ENCODE results near the gene NELL2.
"Not testable (repeated sequence)": the region's sequence is repeated elsewhere in the genome, so short reads cannot be mapped to it uniquely, and the experiment has no call there.

Gene NELL2

DNA sequence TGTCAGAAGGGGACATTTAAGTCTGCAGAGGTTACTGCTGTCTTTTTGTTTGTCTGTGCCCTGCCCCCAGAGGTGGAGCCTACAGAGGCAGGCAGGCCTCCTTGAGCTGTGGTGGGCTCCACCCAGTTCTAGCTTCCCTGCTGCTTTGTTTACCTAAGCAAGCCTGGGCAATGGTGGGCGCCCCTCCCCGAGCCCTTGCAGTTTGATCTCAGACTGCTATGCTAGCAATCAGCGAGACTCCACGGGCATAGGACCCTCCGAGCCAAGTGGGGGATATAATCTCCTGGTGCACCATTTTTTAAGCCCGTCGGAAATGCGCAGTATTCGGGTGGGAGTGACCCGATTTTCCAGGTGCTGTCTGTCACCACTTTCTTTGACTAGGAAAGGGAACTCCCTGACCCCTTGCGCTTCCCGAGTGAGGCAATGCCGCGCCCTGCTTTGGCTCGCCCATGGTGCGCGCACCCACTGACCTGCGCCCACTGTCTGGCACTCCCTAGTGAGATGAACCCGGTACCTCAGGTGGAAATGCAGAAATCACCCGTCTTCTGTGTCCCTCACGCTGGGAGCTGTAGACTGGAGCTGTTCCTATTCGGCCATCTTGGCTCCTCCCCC is 189.2 kb downstream of the NELL2 start:
- DNase-seq (ENCODE audit: low spot score), result not testable (repeated sequence)

DNA sequence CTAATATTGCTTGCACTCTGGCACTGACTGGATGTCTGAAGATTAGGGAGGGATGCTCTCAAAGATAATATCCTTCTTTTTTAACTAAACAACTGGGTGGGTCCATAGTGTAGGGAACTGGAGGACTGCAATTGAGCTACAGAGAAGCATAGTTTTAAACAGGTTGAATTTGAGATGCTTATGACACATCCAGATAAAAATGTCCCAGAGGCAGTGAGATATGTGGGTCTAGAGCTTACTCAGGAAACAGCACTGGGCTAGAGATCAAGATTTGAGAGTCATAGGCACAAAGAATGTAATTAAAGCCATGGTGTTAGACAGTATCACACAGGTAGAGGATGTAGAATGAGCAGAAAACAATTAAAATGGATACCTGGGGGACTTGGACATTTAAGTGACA is 198.4 kb downstream of the NELL2 start:
- DNase-seq (ENCODE audit: low spot score), result no peak

DNA sequence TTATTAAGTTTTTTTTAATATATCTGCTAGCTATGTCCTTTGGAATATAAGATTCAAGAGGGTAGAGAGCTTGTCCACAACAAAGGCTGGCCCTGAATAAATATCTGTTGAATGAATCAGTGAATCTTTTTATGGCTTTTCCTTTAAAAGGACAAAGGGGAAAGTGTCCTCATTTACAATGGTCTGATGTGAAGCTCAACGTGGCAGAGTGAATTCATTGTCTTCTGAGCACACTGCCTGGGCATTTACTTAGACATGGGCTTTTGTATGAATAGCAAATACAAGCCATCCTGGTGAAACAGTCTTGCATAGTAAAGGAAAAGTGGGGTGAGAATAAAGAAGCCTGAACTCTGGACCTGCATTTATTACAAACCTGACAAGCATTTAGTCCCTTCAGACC is 201.2 kb downstream of the NELL2 start:
- DNase-seq (ENCODE audit: low spot score), result no peak

DNA sequence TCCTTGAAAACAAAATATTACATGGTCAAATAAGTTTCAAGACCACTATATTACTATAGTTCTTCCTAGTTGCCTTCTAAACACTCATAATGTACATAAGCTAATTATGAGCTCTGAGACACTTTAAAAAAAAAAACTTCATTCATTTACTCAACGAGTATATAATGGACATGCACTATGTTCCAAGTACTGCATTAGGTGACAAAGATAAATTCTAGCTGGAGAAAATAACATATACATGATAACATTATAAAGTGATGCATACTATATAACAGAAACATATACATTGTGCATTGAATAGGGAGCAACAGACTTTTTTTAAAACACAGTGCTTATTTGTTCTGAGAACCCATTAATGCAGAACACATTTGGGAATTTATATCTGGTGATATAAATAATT is 202.3 kb downstream of the NELL2 start:
- DNase-seq (ENCODE audit: low spot score), result no peak

DNA sequence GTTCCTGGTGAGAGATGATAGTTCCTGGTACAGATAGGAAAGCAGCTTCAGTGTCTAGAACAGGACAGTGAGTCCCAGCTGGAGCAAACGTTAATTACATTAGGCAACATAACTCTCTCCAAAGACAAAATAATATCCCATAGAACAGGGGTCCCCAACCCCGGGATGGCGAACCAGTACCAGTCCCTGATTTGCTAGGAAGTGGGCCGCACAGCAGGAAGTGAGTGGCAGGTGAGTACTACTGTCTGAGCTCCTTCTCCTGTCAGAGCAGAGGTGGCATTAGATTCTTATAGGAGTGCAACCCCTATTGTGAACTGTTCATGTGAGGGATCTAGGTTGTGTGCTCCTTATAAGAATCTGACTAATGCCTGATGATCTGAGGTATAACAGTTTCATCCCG is 204.1 kb downstream of the NELL2 start:
- no peak for DNase-seq (ENCODE audit: low spot score)

DNA sequence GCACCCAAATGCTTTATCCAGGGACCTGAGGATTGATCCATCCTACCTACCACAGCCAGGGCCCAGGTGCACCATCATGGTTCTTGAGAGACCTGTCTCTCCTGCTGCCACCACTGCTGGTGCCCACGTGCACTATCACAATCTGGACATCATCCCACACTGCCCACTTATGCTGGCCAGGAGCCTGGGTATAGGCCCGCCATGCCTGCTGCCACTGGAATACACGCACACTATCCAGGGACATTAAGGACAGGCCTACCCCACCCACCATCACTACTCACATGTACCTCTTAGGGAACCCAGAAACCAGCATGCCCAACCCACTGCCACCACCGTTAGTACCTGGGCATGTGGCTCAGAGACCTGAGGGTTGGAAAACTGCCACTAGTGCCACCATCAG is 207.7 kb downstream of the NELL2 start:
- DNase-seq (ENCODE audit: low spot score), result no peak

DNA sequence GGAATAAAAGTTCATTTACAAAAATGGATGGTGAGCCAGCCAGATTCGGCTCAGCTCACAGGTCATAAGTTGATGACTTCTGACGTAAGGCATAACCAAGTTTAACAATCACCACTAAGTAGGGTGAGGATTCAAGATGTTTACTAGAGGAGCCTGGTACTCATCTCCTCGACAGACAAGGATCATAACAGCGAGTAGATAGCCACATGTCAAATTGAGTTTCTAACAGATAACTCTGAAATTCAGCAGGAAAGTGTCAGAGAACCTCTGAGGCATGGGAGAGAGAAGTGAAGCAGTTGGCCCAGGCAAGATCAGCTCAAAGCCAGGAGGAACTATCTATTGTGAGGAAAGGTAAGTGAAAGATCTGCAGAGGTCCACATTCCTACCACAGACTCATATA is 208.7 kb downstream of the NELL2 start:
- no peak for DNase-seq (ENCODE audit: low spot score)

DNA sequence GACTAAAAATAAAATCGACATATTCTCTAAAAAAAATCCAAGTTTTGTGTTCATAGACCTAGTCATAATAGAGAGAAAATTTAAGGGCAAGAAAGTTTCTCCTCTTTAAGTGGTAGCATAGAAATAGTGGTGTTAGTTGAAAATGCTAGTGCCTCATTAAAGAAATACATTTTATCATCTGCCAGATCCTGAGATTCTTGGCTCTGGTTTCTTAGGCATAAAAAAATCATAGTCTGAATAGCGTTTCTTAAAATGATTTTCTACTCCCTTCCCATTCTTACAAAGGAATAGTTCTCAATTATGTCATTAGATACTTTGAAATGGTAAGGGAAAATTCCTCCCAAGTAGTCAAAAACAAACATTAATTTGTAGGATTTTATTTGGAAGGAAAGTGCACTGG is 212.8 kb downstream of the NELL2 start:
- DNase-seq (ENCODE audit: low spot score), result no peak

DNA sequence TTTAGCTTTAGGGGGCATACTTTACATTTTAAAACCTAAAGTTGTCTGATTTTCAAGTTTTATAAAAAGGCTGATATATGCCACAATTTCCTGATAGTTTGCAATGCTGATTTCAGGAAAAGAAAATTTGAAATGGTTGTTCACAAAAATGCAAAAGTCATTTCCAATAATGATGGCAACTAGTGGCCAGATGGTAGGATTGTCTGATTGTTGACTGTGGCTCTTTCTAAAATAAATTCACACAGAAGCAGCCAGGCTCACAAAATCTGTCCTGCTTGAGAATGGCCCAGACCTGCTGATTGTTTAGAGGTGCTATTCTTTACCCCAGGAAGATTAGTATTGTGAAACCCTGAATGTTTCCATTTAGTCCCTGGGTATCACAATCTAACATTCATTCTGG is 220.3 kb downstream of the NELL2 start:
- no peak for DNase-seq (ENCODE audit: low spot score)

DNA sequence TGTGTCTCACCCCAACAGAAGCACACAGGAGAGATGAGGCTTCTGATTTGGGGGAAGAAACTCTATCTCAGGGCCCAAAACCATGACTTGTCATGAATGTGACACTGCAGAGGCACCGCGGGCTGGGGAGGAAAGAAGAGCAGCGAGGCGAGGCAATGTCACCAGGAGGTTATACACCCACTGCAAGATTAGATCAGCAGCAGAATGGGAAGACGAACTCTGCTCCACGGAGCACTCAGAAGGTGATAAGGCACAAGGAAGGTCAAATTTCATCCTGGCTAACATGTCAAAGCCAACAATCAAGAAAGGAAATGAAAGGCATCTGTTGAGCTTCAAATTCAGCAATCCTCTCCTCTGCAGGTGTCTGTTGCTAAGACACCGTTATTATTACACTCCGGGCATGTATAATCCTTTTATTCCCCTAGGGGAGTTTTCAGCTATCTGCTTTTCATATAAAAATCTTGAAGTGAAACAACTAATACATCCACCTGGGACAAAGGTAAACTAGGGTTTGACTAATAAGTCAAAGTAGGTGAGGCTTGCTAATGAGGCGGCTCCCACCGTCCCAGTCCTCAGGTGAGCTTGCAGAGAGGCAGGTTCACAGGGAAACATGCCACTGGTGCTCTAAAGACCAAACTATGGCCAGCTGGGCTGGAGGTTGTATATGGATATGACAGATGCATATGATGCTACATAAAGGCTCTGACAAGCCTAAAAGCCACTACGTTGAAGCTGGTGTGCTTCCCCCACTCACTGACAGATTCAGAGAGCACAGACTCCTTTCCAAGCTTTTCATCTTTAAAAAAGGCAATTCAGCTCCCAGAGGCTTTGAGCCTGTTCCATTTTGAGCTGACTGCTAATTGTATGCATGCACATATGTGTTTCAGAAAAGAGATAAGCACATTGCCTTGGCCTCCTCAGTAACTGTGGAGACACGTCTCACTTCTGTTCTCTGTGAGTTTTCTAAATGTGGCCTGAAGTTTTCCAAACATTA is 221.2 kb downstream of the NELL2 start:
- DNase-seq (ENCODE audit: low spot score), result no peak

DNA sequence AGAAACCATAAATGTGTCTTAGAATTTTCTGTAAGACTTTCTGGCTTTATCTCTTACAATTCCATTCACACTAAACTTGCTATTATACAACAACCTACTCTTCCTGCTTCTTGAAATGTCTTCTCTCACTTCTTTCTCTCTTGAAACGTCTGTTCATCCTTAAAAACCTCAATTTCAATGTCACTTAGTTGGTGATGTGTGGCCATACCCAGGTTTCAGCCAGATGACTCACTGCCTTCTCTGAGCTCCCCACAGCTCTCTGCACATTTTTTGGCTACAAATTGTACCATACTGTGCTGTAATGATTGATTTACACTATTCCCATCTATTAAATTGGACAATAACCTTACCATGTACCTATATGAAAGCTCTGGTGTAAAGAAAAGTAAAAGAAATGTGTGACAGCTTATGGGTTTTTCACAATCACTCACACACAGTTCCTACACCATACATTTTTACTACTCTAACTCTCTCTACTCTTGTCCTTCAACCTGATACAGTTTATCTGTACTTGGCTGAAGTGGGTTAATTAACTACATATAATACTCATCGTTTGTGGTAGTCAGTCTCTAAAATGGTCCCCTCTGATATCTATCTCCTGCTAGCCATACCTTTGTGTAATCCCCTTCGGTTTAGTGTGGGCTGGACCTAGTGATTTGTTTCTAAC is 222.1 kb downstream of the NELL2 start:
- DNase-seq (ENCODE audit: low spot score), result no peak

DNA sequence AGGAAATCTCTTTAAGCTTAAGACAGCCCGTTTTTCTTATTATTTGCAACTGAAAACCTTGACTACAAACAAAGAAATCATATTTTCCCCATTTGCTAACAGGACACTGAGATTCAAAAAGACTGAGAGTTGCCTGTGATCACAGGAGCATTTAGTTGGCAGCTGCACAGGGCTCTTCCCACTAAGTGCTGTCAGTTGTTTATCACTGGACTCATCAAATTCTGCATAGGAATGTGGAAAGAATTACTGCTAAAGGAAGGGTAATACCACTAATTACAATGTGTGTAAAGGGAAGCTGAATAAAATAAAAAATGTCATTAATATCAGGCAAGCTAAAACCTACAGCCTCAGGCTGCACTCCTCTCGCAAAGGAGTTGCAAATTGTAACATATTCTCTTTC is 226.4 kb downstream of the NELL2 start:
- no peak for DNase-seq (ENCODE audit: low spot score)

DNA sequence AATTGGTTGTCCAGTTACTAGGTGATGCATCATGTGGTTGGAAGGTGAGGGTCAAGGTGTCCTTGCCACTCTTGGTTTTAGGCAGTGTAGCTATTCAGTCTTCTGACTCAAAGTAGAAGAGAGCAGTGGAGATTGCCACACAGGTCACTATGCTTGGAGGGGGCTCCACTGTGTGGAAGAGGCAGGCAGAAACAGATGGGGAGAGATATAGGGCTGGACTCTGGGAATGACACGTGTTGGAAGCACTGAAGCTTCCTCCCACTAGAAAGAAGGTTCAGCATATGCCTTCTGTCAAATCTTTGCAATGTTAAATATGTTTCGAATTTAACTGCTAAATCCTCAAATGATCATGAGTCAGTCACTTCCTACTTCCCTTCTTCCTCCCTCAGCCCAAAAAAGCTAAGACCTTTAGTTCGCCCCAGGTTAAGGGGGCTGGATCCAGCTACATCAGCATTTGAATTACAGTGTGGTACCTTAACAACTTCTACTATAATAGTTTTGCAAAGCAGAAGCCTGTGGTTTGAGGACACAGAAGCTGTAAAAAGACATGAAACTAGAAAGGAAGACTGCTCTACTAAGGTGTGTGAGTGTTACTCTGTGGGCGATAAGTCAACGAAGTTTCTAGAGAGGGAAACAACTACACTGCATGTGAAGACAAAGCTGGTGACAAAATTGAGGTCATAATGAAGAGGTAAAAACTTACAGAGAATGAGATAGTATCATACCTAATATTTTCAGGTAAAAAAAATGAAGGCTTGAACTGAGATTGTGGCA is 228.0 kb downstream of the NELL2 start:
- DNase-seq (ENCODE audit: low spot score), result no peak

DNA sequence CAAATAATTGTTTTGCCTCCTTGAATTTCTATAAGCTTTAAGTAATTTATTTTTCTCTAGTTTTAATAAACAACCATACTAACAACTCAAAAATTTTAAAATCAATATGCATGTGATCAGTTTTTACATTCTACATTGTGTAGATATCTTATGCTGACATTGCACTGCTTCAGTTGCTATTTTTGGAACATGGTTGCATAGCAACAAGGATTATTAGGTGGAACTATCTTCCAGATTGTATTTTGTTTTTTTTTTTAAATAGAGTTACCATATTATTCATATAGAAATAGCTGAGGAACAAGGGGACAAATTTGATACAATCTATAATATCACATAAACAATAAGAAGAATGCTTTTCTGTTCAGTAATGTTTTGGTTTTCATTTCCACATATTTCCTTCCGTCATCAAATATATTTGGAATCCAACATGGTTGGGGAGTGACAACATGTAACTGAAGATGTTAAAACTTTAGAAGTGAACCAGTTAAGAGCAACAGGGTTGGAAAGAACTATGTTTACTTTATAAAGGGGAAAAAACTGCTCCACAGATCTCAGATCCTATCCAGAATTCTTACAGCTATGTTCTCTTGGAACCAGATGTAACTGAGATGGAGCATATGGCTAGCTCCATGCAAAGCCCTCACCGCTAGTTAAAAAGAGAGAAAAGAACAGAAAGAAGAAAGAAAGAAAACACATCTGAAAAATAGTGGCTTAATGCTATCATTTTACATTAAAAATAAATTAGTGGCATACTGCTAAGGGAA is 235.5 kb downstream of the NELL2 start:
- DNase-seq (ENCODE audit: low spot score), result no peak

DNA sequence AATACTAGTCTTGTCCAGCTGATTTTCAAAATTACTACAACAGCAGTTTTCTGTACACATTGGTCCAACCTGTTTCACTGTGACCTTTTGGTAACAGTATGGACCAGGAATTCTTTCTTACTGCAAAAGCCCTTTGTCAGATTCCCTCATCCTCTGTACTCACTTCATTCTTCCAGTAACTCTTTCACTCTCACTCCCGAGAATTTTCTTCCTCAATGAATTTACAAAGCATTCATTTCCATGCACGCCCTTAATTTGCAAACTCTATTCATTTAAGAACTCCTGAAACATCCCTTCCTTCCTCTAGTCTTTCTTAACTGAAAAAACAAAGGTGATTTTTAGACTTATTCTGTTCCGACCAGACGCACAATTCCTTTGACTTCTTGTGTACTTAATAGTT is 238.2 kb downstream of the NELL2 start:
- DNase-seq (ENCODE audit: low spot score), result no peak

DNA sequence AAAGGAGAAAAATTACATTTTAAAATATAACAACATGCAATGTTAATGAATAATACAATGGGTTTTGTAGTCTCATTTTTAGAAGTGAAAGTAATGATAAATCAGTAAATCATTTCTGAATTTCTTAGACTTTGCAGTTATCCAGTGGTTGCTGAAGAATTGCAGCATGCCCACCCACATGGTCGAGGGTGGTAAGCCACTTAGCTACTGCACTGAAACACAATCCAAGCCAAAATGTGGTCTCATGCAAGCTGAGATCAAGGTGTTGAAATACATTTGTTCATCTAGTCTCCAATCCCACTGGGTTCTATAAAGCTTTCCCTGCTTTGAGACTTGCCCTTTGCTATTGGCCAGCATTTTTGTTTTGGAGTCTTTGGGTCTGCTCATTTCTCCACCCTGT is 247.9 kb downstream of the NELL2 start:
- no peak for DNase-seq (ENCODE audit: low spot score)

DNA sequence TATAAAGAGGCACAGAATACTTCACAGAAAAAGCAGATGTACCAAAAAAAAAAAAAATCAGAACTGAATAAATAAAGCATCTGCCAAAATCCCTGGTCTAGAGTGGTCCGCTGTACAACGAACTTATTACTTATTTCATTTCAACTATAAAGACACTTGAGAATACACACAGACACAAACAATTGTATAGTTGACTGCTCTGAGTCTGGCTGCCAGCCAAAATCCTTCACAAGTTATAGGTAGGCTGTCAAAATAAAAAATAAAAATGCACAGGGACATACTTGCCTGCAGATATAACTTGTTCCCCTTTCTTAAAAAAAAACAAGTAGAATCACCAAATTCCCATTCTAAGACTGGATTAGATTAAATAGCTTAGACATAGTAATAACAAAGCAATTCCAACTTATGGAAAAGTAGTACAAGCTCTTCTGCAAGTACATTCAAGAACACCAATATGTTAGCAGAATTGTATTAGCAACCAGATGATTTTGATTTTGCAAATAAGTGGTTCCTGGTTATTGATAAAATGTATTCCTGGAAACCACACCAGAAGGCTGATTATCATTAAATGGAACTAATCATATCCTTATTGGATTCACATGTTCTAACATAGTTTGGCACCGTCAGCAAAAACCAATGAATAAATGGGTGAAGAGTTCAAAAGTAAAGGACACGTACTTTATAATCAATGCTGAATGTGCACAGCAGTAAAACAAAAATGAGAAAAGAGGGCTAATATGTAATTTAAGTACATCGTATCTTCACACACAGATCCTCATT is 248.5 kb downstream of the NELL2 start:
- DNase-seq (ENCODE audit: low spot score), result no peak

DNA sequence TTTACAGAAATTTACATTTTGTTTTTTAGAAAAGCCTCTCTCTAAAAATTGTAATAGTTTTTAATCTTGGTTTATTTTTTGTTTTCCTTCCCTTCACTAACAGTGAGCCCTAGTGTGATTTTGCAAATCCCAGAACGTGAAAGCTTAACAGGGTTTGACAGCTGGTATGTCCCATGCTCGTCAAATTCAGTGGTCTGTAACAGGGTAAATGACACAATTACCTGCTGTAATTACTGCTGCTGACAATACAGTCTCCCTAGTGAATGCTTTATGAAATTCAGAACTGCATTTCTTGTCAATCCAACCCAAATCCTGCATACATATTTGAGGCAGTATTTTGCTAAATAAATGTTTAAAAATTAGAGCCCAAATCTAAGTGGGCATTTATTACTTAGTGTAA is 249.2 kb downstream of the NELL2 start:
- no peak for DNase-seq (ENCODE audit: low spot score)

DNA sequence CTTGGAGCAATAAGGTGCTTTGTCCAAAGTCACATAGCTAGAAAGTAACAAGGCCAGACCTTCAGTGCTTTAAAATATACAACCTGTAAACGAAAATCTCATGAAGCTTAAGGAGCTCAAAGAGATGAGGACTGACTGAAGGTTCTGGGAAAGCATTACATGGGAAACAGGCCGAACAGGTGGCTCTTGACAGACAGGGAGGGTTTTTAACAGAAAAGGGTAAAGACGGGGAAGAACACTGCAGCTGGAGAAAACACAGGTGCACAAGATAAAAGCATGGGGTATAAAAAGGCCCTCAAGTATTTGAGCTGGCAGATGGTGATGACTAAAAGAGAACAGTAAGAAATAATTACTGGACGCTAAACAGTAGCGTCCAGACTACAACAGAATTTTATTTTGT is 257.2 kb downstream of the NELL2 start:
- DNase-seq (ENCODE audit: low spot score), result no peak

DNA sequence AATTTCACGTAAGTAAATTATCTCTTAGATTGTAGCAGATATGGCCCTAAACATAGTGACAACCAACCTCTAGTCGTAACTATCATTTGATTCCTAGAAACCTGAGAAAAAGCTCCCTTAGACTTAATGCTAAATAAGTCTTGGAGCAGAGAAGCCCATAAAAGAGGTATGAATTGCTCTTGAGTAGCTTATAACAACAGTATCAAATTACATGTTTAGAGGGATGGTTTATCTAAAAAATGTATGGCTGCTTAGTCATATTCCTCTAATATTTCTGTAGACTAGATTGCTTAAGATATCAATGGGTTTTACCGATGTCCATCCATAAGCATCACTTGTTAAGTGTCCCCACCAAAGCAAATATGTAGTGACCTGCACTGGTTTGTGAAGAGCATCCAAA is 259.7 kb downstream of the NELL2 start:
- DNase-seq (ENCODE audit: low spot score), result no peak

DNA sequence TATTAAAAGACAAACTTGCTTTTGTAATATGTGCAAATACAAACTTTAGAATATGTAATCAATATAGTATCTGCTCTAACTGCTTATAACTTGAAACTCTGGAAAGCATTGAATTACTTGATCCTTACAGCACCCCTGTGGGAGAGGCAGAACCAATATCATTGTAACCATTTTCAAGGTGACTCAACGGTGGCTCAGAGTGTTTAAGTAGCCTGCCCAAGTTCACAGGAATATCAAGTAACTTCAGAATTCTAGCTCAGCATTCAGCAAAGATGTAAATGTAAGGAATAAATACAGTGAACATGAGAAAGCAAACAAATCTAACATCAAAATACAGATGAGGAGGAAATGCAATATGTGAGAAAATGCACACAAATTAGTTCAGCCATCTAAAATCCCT is 264.6 kb downstream of the NELL2 start:
- DNase-seq (ENCODE audit: low spot score), result peak; percentile 15

All from RKO (cell line).